ENCODE results near the gene OLIG1.

- no peak for TF ChIP-seq POLR2A (IDR thresholded peaks at IDR 0.05; ENCODE audit: low read length)
- no peak for TF ChIP-seq GATA1 (IDR thresholded peaks at IDR 0.05; ENCODE audit: low read depth, low read length)
Measured at GRCh38 chr21:33029975-33030461, 39.9 kb upstream of the OLIG1 start.
